Stimulated activated CD4-positive, alpha-beta T cell treated with anti-CD3 and anti-CD28 coated beads, Interleukin-12 subunit alpha, Interleukin-12 subunit beta, amount 100 ng/mL, for 24 hours (primary cell): ENCODE results near the gene SSBP2.
A peak's percentile ranks its signal among the peaks of the same experiment; 100 is the strongest.

Source experiments
- DNase-seq, 2 experiments: peaks; one replicate each; pipeline ENCODE4 v3.0.0-alpha.2; 2020; ENCODE audit warnings: low read depth in 2 of 2

Gene SSBP2

GRCh38 chr5:81767097-81767496 is 16.2 kb upstream of the SSBP2 start:
- DNase-seq = no peak

- DNase-seq = no peak
Measured at GRCh38 chr5:81766611-81767010, 15.7 kb upstream of the SSBP2 start.

GRCh38 chr5:81763294-81763928 is 12.5 kb upstream of the SSBP2 start:
- DNase-seq = no peak

- DNase-seq = no peak
Measured at GRCh38 chr5:81762853-81763252, 12.0 kb upstream of the SSBP2 start.

- DNase-seq = no peak
Measured at GRCh38 chr5:81762401-81762800, 11.5 kb upstream of the SSBP2 start.

GRCh38 chr5:81761970-81762369 is 11.1 kb upstream of the SSBP2 start:
- DNase-seq = no peak

GRCh38 chr5:81761270-81761669 is 10.4 kb upstream of the SSBP2 start:
- no peak for DNase-seq

GRCh38 chr5:81760521-81760920 is 9.6 kb upstream of the SSBP2 start:
- DNase-seq = no peak

- DNase-seq = no peak
Measured at GRCh38 chr5:81759632-81760005, 8.7 kb upstream of the SSBP2 start.

GRCh38 chr5:81757404-81757803 is 6.5 kb upstream of the SSBP2 start:
- no peak for DNase-seq

- no peak for DNase-seq
Measured at GRCh38 chr5:81756016-81756415, 5.1 kb upstream of the SSBP2 start.

- DNase-seq = no peak
Measured at GRCh38 chr5:81755320-81755719, 4.4 kb upstream of the SSBP2 start.

- no peak for DNase-seq
Measured at GRCh38 chr5:81754621-81755020, 3.7 kb upstream of the SSBP2 start.

- no peak for DNase-seq
Measured at GRCh38 chr5:81753429-81753828, 2.5 kb upstream of the SSBP2 start.

GRCh38 chr5:81752644-81752963 is 1.7 kb upstream of the SSBP2 start:
- DNase-seq = no peak

GRCh38 chr5:81751836-81752643 is 1.1 kb upstream of the SSBP2 start:
- no peak for DNase-seq

GRCh38 chr5:81750308-81751008 is 439 bp downstream of the SSBP2 start:
- DNase-seq = peak in 1 of 2 experiments; percentile 15

- peak in 1 of 2 experiments; percentile 29 for DNase-seq
Measured at GRCh38 chr5:81749561-81750307, 1.2 kb downstream of the SSBP2 start.

GRCh38 chr5:81749192-81749560 is 1.7 kb downstream of the SSBP2 start:
- DNase-seq = no peak

GRCh38 chr5:81748556-81748955 is 2.3 kb downstream of the SSBP2 start:
- no peak for DNase-seq

GRCh38 chr5:81747030-81747429 is 3.9 kb downstream of the SSBP2 start:
- no peak for DNase-seq

GRCh38 chr5:81740758-81741157 is 10.1 kb downstream of the SSBP2 start:
- DNase-seq = no peak
